ENCODE data around the gene FAM184A.

FAM184A gene

GRCh38 chr6:119076173-119076572 lies 2.3 kb downstream of the FAM184A start:
- TF ChIP-seq CTCF (IDR thresholded peaks at IDR 0.05; ENCODE audit: borderline replicate concordance, extremely low read depth, low read length, poor library complexity, severe bottlenecking) (no peak), EZH2 (IDR thresholded peaks at IDR 0.05; ENCODE audit: borderline replicate concordance, low read depth, low read length, severe bottlenecking) (no peak)
- Histone ChIP-seq H3K4me3 (ENCODE audit: low read depth in 1 of 2, low read length in 2 of 2) (no peak overlapping the region), H3K4me1 (ENCODE audit: insufficient read depth, low read length) (no peaks in the 10 kb centered on the region), H3K9me3 (ENCODE audit: insufficient read depth, low read length, severe bottlenecking) (no peaks in the 10 kb centered on the region), H2AFZ (ENCODE audit: low read depth, low read length) (no peak overlapping the region), H4K20me1 (ENCODE audit: insufficient read depth, low read length) (no peaks in the 10 kb centered on the region), H3K79me2 (ENCODE audit: insufficient read depth, low read length) (no peaks in the 10 kb centered on the region), H3K27me3 (ENCODE audit: insufficient read depth, low read length, poor library complexity) (peaks cover 3% of the 10 kb centered on the region), H3K27ac (ENCODE audit: low read length) (no peak overlapping the region), H3K4me2 (ENCODE audit: insufficient read depth, low read length) (no peak overlapping the region), H3K36me3 (ENCODE audit: insufficient read depth, low read length) (no peaks in the 10 kb centered on the region), H3K9ac (ENCODE audit: low read depth, low read length) (no peak overlapping the region)
- ATAC-seq (ENCODE audit: insufficient read depth, low read depth) (no peak), DNase-seq (no peak)

- no peaks in the 10 kb centered on the region for H3K9me3 ChIP-seq (ENCODE audit: insufficient read depth, low read length, severe bottlenecking)
- peaks cover 3% of the 10 kb centered on the region for H3K27me3 ChIP-seq (ENCODE audit: insufficient read depth, low read length, poor library complexity)
- no peaks in the 10 kb centered on the region for H4K20me1 ChIP-seq (ENCODE audit: insufficient read depth, low read length)
- no peak overlapping the region for H2AFZ ChIP-seq (ENCODE audit: low read depth, low read length)
- no peaks in the 10 kb centered on the region for H3K36me3 ChIP-seq (ENCODE audit: insufficient read depth, low read length)
- no peak overlapping the region for H3K9ac ChIP-seq (ENCODE audit: low read depth, low read length)
- no peaks in the 10 kb centered on the region for H3K4me1 ChIP-seq (ENCODE audit: insufficient read depth, low read length)
- H3K79me2 ChIP-seq (ENCODE audit: insufficient read depth, low read length) = no peaks in the 10 kb centered on the region
- no peak overlapping the region for H3K4me3 ChIP-seq (ENCODE audit: low read depth in 1 of 2, low read length in 2 of 2)
- no peak overlapping the region for H3K27ac ChIP-seq (ENCODE audit: low read length)
- no peak for DNase-seq
- ATAC-seq (ENCODE audit: insufficient read depth, low read depth) = no peak
- H3K4me2 ChIP-seq (ENCODE audit: insufficient read depth, low read length) = no peak overlapping the region
- TF ChIP-seq CTCF (IDR thresholded peaks at IDR 0.05; ENCODE audit: borderline replicate concordance, extremely low read depth, low read length, poor library complexity, severe bottlenecking) (no peak), EZH2 (IDR thresholded peaks at IDR 0.05; ENCODE audit: borderline replicate concordance, low read depth, low read length, severe bottlenecking) (no peak)
These were observed 3.1 kb downstream of the FAM184A start for GRCh38 chr6:119075200-119075981.

DNA sequence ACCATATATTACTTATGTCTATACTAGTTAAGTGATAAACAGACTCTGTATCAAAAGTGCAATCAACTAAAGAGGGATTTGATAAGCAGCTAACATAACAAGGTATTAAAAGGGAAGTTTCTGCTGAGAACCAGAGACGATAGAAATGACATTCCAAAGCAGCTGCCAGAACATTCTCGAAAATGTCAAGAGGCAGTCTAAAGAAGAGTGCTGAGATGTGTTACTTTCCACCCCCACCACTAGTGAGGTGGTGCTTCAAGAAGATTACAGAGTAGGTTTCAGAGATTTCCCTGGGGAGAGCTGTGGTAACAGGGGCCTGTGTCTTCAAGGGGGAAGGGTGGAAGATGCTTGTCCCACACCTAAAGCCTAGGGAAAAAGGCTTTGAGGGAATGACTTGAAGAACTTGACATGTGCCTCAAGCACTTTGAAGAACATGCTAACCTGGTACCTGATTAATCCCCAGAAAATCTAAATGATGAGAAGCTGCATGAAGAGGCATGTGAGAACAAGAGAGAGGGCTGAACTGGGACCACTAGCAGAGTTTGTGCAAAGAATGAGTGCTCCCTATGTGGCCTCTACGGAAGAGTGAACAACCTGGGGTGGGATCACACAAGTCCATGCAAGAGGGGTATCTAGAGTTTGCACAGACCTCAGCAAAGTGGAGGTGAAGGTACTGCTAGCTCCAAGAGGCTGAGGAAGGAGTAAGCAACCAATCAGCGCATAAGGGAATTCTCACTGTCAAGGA lies 5.0 kb downstream of the FAM184A start:
- no peaks in the 10 kb centered on the region for H4K20me1 ChIP-seq (ENCODE audit: insufficient read depth, low read length)
- H3K79me2 ChIP-seq (ENCODE audit: insufficient read depth, low read length) = no peaks in the 10 kb centered on the region
- no peak overlapping the region for H2AFZ ChIP-seq (ENCODE audit: low read depth, low read length)
- H3K36me3 ChIP-seq (ENCODE audit: insufficient read depth, low read length) = no peaks in the 10 kb centered on the region
- no peak for DNase-seq
- no peak overlapping the region for H3K4me2 ChIP-seq (ENCODE audit: insufficient read depth, low read length)
- no peaks in the 10 kb centered on the region for H3K4me1 ChIP-seq (ENCODE audit: insufficient read depth, low read length)
- no peak overlapping the region for H3K9ac ChIP-seq (ENCODE audit: low read depth, low read length)
- H3K9me3 ChIP-seq (ENCODE audit: insufficient read depth, low read length, severe bottlenecking) = no peaks in the 10 kb centered on the region
- ATAC-seq (ENCODE audit: insufficient read depth, low read depth) = no peak
- H3K4me3 ChIP-seq (ENCODE audit: low read depth in 1 of 2, low read length in 2 of 2) = no peak overlapping the region
- no peak overlapping the region for H3K27ac ChIP-seq (ENCODE audit: low read length)
- TF ChIP-seq CTCF (IDR thresholded peaks at IDR 0.05; ENCODE audit: borderline replicate concordance, extremely low read depth, low read length, poor library complexity, severe bottlenecking) (no peak), EZH2 (IDR thresholded peaks at IDR 0.05; ENCODE audit: borderline replicate concordance, low read depth, low read length, severe bottlenecking) (no peak)
- H3K27me3 ChIP-seq (ENCODE audit: insufficient read depth, low read length, poor library complexity) = peaks cover 3% of the 10 kb centered on the region
